HG03045 (cell line): ENCODE measurements around the gene APOO.
"Not testable (repeated sequence)": the region's sequence is repeated elsewhere in the genome, so short reads cannot be mapped to it uniquely, and the experiment has no call there.

Source experiments
- ATAC-seq: cut with Tn5 transposase; IDR thresholded peaks from one replicate; pipeline ENCODE4 v1.9.1; 2021; ENCODE audit warnings: mild to moderate bottlenecking, moderate library complexity; ENCODE audit not compliant: unreplicated experiment

The APOO gene

DNA sequence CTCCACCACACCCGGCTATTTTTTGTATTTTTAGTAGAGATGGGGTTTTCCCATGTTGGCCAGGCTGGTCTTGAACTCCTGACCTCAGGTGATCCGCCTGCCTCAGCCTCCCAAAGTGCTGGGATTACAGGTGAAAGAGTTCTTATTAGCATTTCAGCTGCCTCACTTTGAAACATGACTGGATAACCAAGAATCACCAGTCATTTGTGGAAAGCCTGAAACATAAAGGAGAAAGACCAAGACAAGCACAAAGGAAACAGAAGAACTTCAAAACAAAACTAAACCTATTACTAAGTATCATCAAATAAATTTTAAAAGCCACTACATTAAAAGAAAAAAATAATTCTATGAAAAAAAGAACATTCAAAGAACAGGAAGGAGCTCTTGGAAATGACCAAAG lies 45.8 kb downstream of the APOO start:
- ATAC-seq = not testable (repeated sequence)

DNA sequence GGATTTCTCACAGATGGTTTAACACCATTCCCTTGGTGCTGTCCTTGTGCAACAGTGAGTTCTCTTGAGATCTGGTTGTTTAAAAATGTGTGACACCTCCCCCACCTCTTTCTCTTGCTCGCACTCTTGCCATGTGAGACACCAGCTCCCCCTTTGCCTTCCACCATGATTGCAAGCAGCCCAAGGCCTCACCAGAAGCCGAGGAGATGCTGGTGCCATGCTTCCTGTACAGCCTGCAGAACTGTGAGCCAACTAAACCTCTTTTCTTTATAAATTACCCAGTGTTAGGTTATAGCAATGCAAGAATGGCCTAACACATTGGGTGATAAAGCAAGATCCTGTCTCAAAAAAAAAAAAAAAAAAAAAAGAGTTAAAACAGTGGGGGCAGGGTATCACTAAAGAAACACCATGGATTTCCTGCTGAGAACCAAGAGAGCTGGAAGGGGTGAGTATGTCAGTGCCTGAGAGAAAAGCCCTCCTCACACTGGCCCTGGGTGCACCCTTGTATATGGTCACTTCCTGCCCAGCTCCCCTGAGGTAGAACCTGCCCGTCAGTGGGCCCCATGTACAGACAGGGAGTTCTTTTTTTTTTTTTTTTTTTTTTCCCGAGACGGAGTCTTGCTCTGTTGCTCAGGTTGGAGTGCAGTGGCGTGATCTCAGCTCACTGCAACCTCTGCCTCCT lies 46.4 kb downstream of the APOO start:
- ATAC-seq = no peak

DNA sequence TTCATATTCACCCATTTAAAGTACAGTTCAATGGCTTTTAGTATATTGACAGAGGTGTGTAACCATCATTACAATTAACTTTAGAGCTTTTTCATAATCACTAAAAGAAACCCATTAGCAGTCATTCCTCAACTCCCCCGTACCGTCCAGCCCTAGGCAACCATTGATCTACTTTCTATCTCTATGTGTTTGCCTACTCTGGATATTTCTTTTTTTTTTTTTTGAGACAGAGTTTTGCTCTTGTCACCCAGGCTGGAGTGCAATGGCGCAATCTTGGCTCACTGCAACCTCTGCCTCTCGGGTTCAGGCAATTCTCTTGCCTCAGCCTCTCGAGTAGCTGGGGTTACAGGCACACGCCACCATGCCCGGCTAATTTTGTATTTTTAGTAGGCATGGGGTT lies 48.5 kb downstream of the APOO start:
- not testable (repeated sequence) for ATAC-seq

DNA sequence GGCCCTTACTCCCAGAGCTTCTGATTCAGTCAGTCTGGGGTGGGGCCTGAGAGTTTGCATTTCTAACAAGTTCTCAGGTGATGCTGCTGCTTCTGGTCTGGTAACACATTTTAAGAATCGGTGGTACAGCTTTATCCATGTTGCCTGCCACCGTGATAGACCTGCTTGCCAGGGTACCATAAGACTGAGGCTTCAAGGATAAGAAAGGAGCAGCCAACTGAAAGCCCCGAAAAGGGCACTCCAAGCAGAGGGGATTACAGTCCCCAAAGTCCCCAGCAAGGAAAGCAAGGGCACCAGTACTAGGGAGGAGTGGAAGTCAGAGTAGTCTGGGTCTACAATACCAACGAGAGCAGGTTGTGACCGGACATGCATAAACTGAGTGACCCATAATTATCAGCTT lies 49.8 kb downstream of the APOO start:
- ATAC-seq = no peak

DNA sequence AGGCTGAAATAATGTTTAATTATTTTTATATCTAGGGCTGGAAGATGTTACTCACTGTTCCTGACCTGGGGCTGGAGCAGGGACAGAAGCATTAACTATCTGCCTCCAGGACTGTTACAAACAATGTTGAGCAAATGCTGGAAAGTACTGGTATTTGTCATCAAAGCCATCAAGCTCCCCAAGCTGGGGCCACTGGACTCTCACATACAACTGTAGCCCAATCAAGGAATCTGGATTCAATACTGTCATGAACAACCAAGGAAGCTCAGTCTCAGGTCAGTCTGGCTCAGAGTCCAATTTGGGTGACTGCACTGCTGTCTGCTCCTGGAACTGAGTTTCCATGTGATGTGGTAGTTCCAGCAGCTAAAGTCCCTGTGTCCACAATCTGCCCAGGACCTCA lies 50.4 kb downstream of the APOO start:
- no peak for ATAC-seq

DNA sequence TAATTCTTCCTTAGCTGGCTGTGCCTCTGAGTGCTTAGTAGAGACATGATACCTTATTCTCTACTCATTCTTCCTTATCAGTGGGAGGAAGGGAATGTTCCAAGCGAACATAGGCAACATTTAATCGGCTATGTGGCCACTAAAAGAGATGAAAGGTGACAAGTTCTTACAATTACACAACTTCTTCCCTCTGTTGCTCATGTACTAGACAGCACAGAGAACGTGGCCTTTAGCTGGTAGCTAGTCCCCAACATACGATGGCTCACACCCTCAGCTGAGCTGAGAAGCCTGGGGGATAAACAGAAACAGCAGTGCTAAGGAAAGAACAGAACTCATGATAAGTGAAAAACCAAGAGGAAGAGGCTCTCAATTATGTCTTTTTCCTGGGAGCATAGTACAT lies 52.2 kb downstream of the APOO start:
- ATAC-seq = no peak

DNA sequence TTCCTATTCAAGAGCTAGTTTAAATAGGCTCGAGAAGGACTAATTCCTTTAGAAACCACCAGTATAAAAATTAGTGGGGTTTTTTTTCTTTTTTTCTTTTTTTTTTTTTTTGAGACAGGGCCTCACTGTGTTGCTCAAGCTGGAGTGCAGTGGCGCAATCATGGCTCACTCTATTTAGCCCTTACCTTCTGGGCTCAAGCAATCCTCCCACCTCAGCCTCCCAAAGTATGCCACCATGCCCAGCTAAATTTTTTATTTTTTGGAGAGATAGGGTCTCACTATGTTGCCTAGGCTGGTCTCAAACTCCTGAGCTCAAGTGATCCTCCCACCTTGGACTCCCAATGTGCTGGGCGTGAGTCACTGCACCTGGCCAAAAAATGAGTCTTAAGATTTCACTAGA lies 52.8 kb downstream of the APOO start:
- ATAC-seq = no peak

DNA sequence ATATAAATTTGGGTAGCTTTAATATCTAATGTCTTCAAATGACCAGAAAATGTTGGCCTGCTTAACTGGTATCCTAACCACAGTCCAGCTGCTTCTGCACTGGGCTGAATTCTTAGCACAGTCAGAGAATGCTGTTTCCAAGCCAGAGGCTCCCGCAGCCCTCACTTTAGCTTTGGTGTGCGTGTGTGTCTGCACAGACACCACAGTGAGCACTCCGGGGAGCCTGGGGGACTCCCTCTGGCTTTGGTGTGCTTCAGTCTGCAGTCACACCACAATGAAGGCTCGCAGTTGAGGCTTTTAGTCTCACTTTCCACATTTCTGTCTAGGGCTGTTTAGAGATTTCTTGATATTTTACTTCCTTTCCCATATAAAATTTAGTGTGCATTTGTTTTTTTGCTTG lies 53.6 kb downstream of the APOO start:
- no peak for ATAC-seq

DNA sequence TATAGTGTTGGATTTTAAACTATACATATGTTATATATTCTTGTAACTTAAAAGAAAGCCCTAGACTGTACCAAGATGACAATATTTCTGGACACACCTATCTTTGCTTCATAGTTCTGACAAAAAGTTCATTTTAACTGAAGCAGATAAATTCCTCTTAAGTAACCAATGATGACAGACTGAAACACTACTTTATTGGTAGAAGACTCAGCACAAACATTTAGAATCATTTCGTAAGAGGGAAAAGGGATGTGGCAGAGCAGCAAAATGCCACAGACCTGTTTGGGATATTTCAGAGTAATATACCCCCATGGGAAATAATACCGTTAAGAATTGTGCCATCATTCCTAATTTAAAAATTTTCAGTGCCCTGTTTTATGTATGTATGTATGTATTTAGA lies 56.2 kb downstream of the APOO start:
- ATAC-seq = no peak

DNA sequence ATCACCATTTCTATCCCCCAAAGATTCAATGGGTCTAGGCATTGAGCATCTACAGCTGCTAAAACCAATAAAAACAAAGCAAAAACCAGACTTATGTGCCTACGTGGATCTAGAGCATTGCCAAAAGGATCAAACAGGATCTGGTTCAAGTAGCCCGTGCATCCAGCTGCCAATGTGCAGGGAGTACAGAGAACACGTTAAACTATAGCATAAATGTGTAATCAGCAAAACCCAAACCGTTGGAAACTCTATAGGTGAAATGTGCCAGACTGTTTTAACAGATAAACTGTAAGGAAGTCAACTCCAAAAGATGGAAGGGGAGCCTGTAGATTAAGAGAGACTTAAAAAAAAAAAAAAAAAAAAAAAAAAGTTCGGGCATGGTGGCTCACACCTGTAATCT lies 58.5 kb downstream of the APOO start:
- no peak for ATAC-seq

DNA sequence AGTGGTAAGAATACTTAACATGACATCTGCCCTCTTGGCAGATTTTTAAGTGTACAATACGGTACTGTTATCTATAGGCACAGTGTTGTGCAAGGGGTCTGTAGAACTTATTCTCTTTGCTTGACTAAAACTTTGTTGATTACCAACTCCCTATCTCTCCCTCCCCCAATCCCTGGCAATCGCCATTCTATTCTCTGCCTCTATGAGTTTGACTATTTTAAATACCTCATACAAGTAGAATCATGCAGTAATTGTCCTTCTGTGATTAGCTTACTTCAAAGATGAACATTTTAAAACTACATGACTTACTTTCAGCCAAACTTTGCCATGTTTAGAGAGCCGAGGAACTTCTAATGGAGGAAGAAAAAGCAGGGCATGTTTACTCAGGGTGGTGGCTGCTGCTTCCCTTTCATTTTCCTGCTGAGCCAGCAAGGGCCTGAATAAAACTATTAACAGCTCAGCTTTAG lies 62.4 kb downstream of the APOO start:
- no peak for ATAC-seq

DNA sequence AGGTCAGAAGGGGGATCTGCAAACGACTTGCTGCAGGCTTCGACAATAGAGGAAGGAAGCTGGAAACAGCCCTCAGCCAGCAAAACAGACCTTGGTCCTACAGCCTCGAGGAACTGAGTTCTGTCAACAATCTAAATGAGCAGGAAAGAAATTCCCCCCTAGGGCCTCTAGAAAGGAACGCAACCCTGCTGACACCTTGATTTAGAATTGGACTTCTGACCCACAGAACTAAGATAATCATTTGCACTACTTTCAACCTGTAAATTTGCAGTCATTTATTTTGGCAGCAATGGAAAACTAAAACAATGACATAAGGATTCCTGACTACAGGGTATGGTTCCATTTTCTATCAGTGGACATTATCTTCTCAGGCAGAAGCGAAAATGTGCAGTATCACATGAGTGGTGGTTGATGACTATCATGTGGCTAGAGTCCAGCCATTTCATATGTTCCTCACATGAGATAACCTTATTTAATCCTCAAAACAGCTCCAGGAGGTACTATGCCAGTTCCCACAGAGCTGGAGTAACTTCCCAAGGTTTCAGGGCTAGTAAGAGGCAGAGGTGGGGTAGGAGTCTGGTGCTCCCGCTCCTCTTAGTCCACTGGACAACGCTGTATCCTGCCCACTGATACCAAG lies 63.1 kb downstream of the APOO start:
- no peak for ATAC-seq

DNA sequence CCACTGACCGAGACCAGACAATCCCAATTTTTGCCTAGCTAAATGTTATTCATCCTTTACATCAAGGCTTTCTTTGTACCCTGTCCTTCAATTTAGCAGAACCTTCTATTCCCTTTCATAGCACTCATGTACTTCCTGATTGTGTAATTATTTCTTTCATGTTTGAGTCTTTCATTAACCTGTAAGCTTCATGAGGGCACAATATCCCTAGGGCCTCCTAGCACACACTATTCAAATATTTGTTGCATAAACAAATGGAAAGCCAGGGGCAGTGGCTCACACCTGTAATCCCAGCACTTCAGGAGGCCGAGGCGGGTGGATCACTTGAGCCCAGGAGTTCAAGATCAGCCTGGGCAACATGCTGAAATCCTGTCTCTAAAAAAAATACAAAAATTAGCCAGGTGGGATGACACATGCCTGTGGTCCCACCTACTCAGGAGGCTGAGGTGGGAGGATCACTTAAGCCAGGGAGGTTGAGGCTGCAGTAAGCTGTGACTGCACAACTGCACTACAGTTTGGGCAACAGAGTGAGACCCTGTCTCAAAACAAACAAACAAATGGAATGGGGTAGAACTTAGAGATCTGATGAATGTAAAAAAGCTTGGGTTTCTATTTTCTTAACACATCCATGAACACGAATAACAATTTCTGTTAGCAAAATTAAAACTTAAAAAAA lies 65.8 kb downstream of the APOO start:
- no peak for ATAC-seq

DNA sequence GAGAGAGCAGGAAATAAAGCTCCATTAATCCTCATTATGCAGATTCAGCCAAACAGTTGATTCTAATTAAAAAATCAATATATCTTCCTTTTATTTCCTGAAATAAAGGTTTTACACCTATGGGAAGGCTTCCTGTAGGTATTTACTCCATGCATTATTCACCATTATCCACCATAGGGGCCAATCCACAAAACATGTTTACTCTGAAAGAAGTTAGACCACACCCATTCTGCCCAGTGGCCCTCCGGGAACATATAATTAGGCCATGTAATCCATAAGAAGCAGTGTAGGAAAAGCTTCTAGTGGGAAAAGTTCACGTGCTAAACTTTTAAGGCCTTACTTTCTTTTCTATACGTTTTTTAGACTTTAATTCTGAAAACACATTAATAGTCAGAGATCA lies 67.1 kb downstream of the APOO start:
- ATAC-seq = no peak

DNA sequence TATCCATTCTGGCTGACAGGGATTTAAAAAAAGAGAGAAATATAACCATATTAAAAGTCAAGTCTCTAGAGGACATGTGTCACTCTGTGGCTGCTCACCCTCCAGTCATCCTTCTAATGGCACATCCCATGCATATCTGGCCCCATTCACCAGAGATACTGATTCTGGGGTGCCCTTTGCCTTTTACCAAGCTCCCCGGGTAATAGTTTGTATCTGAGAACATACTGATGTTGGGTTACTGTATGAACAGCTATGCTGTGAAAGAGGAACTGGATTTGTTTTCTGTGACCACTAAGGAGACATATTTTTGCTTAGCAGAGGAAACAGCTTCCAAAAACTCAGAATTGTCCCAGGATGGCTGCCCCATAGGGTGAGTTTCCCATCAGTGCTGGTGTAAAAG lies 68.8 kb downstream of the APOO start:
- ATAC-seq = no peak

DNA sequence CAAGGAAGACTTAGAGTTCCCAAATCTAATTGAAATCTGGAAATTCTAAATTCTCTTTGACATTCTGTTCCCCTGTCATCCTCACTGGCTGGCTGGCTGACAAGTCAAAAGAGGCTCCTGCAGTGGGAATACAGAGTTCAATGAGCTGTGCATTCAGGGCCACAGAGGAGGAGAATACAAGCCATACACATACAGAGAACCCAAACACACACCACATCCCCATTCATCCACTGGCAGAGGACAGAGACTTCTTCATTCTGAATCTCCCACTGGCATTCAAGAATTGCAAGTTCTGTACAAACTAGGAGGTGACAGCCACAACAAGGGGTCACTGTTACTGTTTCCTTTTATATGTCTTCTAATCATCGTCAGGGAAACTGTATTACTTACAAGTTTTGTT lies 75.0 kb downstream of the APOO start:
- ATAC-seq = no peak

DNA sequence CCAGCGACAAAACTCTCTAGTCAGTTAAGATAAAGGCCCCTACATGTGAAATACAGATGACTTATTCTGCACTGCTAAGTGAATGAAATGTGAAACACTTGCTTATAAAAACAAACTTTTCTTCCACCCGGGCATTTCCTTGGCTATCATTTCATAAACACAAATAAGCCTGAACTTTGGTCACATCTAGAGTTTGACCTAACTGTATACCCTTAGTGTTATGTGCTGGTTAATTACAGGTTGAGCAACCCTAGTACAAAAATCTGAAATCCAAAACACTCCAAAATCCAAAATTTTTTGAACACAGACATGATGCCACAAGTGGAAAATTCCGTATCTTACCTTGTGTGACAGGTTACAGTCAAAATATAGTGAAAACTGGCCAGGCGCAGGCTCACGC lies 78.9 kb downstream of the APOO start:
- ATAC-seq = no peak

DNA sequence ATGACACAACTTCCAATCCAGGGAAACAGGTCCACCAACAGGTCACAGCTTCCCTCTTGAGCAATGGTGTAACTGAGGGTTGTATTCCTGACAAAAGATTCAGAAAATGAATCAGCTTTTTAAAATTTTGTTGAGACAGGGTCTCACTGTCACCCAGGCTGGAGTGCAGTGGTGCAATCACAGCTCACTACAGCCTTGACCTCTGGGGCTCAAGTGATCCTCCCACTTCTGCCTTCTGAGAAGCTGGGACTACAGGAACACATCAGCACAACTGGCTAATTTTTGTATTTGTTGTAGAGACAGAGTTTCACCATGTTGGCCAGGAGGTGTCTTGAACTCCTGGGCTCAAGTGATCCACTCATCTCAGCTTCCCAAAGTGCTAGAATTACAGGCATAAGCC lies 81.1 kb downstream of the APOO start:
- no peak for ATAC-seq

DNA sequence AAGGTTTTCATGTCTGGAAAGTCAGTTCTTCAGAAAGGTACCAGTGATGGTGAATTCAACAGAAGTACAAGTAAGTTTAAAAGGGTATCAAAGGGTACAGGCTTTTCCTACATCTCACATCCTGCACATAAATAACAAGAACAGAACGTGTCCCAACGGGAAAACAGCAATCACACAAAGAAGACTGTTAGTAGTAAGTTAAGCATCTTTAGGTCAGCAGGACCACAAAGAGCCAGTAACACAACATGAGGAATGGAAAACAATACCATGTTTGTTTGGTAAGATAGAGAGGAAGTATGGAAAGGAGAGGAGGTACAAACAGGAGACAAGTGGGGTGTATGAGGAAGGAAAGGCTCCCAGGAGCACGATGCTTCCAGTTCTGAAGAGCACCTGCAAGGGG lies 81.5 kb downstream of the APOO start:
- no peak for ATAC-seq

DNA sequence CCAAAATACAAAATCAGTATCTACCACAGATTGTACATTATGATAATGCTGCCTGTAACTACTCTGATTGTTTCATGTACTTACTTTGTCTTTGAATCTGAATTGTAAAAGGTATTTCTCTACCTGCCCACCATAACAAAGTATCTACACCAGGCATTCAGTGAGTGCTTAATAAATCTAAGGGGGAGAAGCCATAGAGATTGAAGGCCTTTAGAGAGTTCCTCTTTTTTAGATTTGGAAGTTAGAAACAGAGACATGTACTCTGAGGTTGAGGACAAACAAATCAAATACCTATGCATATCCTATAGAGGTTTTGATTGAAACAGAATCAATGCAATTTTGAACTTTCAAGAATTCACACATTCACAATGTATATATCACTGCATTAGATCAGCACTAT lies 82.1 kb downstream of the APOO start:
- no peak for ATAC-seq

DNA sequence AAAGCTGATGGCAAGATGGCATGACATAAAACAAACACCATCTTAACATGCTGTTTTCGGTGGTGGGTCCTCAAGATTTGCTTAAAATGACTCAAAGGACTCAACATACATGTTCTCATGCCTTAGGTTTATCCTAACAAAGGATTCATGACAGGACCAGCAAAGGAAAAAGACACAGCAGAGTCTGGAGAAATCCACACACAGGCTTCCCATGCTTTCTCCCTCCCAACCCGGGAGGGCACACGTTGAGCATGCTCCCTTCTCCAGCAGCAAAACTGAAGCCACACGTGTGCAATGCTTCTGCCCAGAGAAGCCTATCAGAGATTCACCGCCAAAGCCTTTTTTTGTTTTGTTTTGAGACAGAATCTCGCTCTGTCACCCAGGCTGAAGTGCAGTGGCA lies 84.9 kb downstream of the APOO start:
- no peak for ATAC-seq

DNA sequence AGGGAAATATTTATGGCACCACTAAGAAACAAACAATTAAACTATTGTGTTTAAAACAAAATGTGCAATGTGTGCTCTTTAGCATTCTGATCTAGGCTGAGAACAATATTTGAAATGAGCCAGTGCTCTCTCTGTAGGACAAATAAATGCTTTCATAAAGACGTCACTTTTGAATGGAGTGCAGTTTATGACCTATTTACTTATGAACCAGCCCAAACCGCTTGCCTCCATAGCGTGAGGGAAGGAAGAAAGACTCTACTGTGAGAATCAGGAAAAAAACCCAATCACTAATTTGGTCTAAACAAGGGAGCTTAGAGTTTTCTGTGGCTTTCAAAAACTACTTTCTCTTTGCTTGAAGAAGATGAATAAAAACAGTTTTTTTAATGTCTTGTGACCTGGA lies 85.3 kb downstream of the APOO start:
- no peak for ATAC-seq
